Measurements from ENCODE around the gene WNT3.
"Not testable (repeated sequence)": the region's sequence is repeated elsewhere in the genome, so short reads cannot be mapped to it uniquely, and the experiment has no call there.

Gene WNT3

DNA sequence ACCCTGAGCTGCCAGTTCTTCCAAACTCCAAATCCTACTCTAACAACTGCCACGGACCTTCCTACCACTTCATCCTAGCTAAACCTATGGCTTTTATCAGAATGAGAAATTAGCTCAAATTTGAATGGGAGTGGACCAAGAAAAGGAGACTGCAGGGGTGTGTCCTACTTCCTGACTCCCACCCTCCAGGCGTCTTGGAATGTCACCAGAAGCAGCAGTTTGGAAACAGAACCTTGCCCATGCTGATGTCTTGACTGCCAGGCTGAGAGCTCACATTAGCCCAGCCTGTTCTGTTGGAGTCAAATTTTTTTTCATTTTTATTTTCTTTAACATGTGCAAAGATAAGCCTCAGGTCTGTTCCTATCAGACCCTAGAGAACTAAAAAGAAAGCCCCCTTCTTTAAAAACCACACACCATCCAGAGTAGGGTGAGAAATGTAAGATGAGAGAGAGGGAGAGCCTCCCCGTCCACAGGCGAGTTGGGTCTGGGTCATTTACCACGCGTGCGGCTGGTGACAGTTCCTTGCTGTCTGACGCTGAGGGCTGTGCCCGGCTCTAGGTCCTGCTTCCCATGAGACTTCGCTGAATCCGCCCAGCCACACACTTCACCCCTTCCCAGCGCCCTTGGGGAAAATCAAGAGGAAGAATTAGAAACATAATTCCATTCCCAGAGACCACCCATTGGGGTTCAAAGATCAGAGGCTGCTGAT is 54.3 kb downstream of the WNT3 start:
- no peak for DNase-seq

DNA sequence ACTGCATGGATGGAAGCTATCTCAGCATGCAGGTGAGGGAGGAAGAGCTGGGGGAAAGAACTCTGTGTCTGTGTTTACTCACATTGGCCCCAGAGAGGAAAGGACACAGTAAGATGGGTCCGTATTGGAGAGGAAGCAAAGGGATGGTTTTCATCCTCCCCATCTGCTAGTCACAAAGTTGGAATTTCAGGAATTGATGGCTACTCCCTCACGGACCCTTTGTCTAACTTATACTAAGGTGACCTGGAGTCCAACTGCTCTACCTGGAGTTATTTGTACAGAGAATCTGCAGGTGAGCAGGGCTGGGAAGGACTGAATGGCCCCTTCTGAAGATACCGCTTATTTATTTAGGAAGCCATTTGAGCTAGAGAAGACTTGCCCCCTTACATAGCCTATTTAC is 55.1 kb downstream of the WNT3 start:
- no peak for DNase-seq

DNA sequence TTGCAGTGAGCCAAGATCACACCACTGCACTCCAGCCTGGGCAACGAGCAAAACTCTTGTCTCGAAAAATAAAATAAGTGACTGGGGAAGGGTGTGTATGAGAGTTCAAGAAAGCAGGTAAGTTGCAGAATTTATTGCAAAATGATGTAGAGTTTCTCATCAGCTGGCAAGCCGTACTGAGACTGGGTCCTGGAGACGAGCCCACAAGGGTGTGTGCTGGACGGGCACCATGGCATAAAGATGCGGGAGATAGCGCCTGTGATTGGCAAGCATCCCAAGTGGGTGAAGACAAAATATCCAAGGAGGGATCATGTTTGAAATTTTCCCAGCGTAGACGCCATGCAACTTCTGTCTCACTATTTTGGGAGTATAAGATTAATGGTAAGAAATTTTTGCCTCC is 59.4 kb downstream of the WNT3 start:
- no peak for DNase-seq

DNA sequence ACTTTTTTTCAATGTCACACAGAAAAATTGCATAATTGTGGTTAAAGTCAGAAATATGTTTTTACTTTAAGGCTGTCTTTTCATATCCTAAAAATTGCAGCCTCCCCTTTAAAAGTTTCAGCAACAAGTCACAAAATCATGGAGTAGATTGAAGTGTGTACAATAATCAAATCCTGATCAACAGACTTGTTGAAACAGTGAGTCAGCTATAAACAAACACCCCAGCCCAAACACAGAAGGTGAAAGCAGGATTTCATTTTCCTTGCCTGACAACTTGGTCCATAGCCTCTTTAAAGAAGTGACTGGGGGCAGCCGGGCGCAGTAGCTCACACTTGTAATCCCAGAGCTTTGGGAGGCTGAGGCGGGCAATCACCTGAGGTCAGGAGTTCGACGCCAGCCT is 59.9 kb downstream of the WNT3 start:
- DNase-seq = no peak

DNA sequence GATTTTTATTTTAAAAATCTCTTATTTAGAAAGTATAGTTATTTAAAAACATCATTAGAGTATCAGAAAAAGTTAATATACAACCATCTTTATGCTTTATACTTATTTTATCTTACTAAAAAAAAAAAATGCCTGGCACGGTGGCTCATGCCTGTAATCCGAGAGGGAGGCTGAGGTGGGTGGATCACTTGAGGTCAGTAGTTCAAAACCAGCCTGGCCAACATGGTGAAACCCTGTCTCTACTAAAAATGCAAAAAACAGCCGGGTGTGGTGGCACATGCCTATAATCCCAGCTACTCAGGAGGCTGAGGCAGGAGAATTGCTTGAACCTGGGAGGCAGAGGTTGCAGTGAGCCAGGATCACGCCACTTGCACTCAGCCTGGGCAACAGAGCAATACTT is 60.9 kb downstream of the WNT3 start:
- DNase-seq = not testable (repeated sequence)

DNA sequence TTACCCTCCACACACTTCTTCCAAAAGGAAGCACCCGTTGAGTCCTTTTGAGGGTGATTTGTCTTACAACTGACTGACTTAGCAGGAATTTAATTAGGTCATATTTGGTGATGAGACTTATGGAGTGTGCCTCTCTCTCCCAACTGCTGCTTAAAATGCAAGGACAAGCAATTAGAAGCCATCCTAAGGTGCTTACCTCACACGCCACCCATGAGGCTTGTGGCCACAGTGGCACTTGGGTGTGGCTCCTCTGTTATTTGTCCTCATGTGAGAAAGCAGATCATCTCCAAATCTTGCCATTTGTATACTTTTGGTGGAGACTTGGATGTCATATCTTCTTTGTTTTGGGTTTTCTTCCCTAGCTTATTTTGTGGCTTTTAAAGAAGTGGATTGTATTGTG is 61.6 kb downstream of the WNT3 start:
- no peak for DNase-seq

DNA sequence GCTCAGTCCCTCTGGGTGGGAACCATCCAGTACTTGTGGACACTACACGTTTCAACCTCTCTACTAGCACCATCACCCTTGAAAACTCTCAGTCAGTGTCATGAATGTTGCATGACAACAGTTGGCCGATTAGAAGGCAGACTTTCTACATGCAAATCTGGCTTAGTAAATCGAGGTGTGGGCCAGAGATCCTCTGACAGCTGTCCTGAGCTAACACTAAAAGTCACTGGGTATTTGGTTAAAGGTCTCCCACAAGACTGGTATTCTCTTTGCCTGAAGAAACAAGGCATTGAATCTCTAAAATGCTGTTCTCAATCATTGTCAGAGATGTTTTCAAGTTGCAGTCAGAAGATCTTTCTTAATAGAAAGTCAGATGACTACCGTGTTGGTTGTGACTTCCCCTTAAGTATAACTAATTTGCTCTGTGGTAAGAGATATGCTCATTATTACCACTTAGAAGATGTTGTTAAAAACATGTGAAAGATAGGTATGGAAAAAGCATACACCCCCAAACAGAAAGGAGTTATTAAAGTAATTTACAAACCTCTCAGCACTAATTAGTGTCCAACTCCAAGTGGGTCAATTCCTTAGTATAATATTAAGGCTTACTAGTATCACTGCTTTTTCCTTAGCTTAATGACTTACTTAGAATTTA is 62.3 kb downstream of the WNT3 start:
- DNase-seq = no peak

DNA sequence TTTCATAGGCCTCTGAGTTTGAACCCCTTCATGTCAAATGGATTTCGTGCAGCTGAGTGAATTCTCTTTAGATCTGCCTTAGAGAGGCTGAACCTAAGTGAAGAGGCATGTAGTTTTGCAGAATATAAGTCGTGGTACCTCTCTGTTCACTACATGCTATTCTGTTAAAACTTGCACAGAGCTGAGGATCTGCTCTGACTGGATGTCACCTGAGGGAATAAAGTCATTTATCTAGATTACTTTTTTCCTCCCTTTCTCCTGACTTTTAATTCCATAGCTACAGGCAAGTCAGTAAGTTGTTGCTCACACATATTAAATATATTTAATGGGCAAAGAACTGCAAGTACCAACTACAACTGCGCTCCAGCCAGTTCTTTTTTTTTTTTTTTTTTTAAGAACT is 64.7 kb downstream of the WNT3 start:
- no peak for DNase-seq

DNA sequence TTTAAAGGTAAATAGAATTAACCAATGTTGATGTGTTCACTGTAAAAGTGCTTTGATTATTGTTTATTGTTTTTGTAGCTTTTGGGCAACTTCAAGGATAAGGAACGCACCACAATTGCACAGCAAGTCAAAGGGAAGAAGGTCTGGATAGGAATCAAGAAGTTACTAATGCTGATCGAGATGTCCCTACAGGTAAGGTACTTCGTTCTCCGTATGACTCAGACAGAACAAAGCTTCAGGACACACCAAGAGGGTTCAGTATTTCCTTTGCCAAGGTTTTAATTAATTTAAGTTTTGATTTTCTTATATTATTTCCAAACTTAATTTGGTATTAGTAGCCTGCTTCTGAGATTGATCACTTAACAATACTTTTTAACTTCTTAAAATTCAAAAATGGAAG is 67.1 kb downstream of the WNT3 start:
- DNase-seq = no peak

DNA sequence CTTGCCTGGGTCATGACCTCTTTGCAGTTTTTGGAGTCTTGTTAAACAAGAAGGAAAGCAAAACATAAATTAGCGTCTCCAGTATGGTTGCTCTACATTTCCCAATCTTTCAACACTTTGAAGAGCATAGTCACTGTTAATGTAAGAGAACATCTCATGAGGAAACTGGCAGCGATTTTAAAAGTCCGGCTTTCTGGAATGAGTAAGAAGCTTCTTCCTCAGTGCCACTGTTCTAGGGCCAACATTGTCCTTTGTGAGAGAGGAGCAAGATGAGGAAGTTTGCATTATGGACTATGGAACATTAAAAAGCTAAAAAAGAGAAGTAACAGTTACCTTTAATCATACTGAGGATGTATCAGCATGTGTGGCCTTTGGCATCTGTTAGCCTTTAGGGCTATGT is 73.1 kb downstream of the WNT3 start:
- no peak for DNase-seq

DNA sequence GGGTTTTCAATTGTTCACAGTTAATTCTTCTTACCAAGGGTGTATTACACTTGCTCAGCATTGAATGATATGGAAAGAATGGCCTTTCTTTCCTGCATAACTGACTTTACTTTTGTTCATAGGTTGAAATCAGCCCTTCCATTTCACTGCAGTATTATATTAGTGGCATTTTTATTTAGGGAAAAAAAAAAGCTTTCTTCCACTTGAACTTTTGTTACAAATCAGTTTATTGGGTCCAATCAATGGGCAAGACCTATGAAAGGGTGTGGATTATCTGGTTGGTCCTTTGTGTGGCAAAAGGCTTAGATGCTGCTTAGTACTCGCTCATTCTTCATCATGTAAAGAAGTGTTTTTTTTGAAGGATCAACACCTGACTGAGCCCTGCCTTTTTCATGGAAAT is 74.1 kb downstream of the WNT3 start:
- no peak for DNase-seq

DNA sequence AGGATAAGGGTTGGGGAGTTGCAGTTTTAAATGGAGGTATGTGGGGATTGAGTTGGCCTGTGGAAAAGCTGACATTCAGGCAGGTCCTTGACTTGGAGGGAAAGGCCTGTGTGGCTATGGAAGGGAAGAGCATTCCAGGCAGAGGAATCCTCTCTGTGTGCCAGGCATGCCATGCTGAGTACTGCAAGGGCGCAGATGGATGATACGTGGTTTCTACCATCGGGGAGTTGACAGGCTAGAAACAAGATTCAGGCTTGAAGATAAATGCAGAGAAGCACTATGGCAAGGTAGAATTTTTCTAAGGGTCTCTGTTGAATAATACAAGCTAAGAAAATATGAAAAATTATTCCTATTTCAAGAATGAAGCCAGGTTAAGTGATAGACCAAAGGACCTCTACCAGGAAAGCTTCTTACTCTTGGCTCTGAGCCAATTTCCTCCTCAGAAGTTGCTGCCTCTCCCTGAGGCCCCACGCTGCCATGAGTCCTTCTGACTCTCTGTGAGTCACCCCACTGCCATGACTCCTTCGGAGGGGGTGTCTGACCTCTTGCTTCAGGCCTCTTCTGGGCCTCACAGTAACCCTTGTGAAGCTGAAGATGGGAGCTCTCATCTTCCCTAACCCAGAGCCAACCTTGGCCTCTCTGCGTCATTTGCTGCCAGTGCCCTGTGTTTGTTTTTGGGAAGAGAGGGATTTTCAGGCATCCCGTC is 75.8 kb downstream of the WNT3 start:
- DNase-seq = no peak

DNA sequence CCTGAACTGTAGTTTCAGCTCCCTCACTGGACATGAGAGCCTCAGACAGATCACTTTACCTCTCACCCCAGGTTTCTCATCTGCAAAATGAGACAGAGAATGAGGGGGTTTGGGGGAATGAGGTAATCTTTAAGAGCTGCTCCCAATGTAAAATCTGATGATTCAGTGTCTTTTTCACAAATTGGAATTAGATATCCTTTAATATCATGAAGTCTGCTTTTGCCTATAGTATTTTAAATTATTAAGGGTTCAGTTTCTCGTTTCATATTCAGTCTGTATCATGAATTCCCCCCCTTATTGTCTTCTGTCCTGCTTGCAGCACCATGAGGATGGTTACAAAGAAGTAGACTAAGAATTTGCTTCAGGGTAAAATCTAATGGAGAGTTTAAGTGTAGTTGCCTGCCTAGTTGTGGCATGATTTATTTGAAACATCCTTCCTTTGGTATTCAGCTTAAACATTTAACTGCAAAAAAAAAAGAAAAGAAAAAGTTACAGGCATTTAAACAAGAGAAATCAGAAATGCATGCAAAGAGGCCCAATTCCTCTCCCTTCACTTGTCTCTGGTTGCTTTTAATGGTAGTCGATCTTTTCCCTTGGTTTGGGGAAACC is 77.3 kb downstream of the WNT3 start:
- DNase-seq = no peak

DNA sequence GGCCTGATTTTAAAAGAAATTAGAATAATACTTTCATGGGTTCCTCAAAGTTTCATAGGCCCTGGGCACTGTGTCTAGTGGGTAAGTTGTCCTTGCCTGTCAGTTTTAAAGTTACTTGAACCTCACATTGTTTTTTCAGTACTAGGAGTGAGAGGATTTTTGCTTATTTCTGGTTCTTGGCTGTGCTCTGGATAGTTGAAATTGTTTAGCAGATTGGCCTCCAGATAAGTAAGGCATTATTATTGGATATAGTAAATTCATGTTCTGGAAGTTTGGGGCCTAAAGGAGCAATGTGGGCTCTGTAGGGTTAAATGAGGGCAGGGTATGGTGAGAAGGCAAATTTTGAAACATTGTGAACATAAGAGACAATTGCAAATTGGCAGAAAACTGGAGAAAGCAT is 78.5 kb downstream of the WNT3 start:
- DNase-seq = no peak

DNA sequence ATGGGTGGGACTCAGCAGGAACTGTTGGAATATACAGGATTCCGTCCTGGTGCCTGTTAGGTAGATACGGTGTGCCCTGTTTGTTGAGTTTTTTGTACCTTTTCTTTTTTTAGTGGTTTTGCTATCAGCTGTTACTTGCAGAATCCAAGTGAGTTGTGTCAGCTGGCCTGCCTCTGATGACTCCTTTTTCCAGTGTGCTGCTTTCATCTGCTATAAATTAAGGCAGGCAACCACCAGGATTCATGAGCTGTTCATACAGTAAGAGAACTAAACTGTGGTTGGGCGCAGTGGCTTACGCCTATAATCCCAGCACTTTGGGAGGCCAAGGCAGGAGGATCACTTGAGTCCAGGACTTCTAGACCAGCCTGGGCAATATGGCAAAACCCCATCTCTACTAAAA is 79.9 kb downstream of the WNT3 start:
- no peak for DNase-seq

DNA sequence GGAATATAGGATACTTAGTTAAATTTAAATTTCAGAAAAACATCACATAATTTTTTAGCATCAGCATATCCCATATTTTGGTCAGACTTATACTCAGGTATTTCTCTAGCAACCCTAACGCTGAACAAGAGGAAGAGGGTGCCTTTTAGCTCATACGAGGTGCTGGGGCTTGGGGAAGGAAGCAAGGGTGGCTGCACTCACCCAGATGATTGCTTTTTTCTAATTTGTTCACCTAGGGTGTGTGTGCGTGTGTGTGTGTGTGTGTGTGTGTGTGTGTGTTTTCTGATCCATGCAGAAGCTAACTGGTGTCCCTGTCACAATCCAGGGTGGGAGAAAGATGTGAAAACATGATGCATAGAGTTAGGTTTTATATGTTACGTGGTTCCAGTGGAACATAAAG is 81.2 kb downstream of the WNT3 start:
- no peak for DNase-seq

DNA sequence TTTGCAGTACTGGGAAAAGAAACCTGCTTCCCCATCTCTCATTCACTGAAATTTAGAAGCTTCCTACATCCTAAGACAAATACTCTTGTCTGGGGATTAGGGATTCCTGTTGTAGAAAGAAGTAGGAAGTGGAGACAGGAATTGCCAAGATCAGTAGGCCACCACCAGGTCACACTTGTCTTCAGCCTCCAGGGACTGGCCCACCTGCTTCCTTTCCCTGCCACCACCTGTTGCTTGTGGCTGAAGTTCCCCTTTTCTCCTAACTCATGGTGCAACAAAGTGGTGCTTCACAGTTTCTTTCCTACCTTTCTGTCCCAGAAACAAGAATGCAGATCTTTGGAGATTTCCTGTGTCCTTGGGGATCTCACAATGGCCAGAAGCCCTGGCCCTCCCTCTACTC is 82.4 kb downstream of the WNT3 start:
- DNase-seq = no peak

DNA sequence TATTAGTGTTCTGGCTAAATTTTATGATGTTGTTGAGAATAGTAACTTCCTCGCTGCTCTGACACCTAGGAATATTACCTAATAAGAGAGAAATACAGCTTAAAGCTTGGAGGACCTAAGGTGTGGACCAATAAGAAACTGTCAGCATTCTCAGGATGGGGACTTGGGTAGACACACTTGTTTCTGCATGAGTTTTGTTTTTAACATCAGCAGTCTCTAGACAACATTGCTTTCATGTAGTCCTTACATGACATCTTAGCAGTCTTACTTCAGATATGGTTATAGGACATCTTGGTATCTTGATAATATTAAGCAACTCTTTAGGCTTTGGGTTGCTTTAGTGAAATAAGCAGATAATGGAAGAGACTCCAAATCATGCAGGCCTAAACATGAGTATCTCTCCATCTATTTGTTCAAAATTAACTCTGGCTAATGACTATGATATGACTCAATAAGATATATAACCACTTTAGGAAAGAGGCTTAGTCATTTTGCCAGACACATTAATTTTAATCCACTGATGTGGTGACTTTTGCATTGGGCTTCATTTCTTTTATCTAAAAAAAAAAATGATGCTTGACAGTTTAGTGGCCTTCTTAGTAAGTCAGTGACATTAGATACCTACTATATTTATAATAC is 84.5 kb downstream of the WNT3 start:
- DNase-seq = no peak

DNA sequence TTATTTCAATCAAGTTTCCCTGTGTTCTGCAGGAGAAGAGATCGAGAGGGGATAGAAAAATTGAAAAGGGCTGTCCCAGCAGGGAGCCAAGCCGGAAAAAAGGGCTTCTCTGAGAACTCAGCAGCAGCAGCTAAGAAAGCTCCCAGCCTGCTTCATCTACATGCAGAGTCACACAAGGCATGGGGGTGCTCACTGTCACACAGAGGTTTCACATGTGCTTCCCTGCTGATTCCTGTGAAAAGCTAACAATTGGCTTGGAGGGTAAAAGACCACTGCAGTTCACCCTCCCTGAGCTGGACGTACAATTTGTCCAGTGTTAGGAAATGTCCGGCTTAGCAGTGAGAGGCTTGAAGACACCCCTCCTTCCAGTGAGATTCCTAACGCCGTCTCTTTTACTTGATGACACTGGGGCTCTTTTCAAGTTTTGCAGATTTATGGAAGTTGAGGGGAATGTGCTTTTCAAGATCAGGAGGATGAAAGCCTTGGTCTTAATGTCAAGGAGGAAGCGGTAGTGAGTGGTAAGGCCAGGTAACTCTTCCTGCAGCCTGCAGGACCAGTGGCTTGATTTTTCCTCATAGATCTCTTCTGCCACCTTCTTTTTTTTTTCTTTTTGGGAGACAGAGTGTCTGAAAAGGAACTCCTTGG is 85.6 kb downstream of the WNT3 start:
- DNase-seq = no peak

DNA sequence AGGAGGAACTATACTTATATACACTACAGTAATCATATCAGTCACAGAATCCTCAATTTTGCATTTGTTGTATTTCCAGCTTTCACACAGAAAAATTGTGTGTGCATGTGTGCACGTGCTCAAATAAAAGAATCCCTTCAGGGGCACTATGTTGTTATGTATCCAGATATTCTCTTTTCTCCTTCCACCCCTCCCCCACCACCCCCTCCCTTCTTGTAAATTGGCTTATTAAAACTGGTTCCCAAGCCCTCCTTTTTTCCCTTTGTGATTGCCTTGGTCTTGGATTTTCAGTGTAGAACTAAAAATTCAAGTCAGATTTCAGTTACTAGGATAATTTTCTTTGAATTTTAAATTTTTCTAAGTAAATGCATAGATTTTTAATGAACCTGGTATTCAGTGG is 86.3 kb downstream of the WNT3 start:
- DNase-seq = no peak

DNA sequence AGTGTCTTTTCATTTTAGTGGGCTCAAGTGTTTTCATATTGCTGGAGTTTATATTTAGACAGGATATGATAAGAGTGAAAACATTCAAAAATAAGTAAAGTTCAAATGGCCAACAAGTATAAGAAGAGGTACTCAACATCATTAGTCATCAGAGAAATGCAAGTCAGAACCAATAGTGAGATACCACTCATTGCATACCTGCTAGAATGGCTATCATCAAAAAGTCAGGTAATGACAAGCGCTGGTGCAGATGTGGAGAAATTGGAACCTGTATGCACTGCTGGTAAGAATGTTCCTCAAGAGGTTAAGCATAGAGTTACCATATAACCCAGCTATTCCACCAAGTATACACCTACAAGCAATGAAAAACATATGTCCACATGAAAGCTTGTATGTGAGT is 87.8 kb downstream of the WNT3 start:
- no peak for DNase-seq

DNA sequence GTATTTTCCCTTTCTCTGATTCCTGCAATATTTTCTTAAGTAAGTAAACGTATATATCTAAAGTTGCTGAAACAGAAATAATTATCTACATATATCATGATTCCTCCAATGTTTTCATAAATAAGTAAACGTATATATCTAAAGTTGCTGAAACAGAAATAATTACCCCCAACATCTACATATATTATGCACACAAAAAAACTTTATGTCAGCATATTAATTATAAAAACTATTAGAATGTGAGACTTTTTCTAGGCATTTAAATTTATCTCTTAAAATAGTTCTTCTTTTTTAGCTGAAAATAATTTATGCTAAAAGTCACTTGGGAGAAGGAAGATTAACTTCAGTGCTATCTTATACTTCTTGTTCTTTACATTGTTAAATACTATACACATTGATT is 88.5 kb downstream of the WNT3 start:
- no peak for DNase-seq

Measured in activated CD8-positive, alpha-beta memory T cell treated with anti-CD3 and anti-CD28 coated beads, Interleukin-2, amount 50 U/mL, for 4 hours (primary cell).